HUDEP-2 (cell line): ENCODE data around the gene CEP112.
A peak's percentile ranks its signal among the peaks of the same experiment; 100 is the strongest.
"Not testable (repeated sequence)": the region's sequence is repeated elsewhere in the genome, so short reads cannot be mapped to it uniquely, and the experiment has no call there.

Experiments
- DNase-seq, 76 experiments: peaks; one replicate each; lab custom pipeline; 2025; ENCODE audit not compliant: unreplicated experiment in 76 of 76; lab: John Stamatoyannopoulos, UW

CEP112 gene

GRCh38 chr17:66165537-66166123 lies 26.3 kb downstream of the CEP112 start:
- peak in 15 of 76 experiments; percentile 1 to 35 (median 9) for DNase-seq

GRCh38 chr17:66155055-66155454 lies 36.9 kb downstream of the CEP112 start:
- DNase-seq, result not testable (repeated sequence)

GRCh38 chr17:66152756-66153155 lies 39.2 kb downstream of the CEP112 start:
- no peak for DNase-seq

GRCh38 chr17:66150708-66151107 lies 41.2 kb downstream of the CEP112 start:
- no peak for DNase-seq

GRCh38 chr17:66149562-66149961 lies 42.4 kb downstream of the CEP112 start:
- no peak for DNase-seq

- no peak for DNase-seq
Measured at GRCh38 chr17:66146394-66146793, 45.5 kb downstream of the CEP112 start.

- DNase-seq, result no peak
Measured at GRCh38 chr17:66143657-66144282, 48.2 kb downstream of the CEP112 start.

- DNase-seq, result no peak
Measured at GRCh38 chr17:66142428-66142827, 49.5 kb downstream of the CEP112 start.

GRCh38 chr17:66138120-66138519 lies 53.8 kb downstream of the CEP112 start:
- DNase-seq, result no peak

GRCh38 chr17:66135896-66136295 lies 56.0 kb downstream of the CEP112 start:
- DNase-seq, result no peak

GRCh38 chr17:66135219-66135618 lies 56.7 kb downstream of the CEP112 start:
- no peak for DNase-seq

GRCh38 chr17:66129759-66130158 lies 62.2 kb downstream of the CEP112 start:
- DNase-seq, result no peak

GRCh38 chr17:66126231-66126630 lies 65.7 kb downstream of the CEP112 start:
- no peak for DNase-seq

GRCh38 chr17:66123163-66123562 lies 68.8 kb downstream of the CEP112 start:
- DNase-seq, result no peak

GRCh38 chr17:66115246-66115645 lies 76.7 kb downstream of the CEP112 start:
- no peak for DNase-seq

- DNase-seq, result no peak
Measured at GRCh38 chr17:66114609-66115008, 77.3 kb downstream of the CEP112 start.

- no peak for DNase-seq
Measured at GRCh38 chr17:66107731-66108130, 84.2 kb downstream of the CEP112 start.

- no peak for DNase-seq
Measured at GRCh38 chr17:66098040-66098439, 93.9 kb downstream of the CEP112 start.

- no peak for DNase-seq
Measured at GRCh38 chr17:66094727-66095126, 97.2 kb downstream of the CEP112 start.

- DNase-seq, result no peak
Measured at GRCh38 chr17:66091445-66092080, 100.4 kb downstream of the CEP112 start.

- DNase-seq, result no peak
Measured at GRCh38 chr17:66089764-66090163, 102.2 kb downstream of the CEP112 start.

GRCh38 chr17:66088173-66088572 lies 103.8 kb downstream of the CEP112 start:
- no peak for DNase-seq
